Neuronal stem cell (in vitro differentiated cells): ENCODE measurements around the gene C10orf67.
"Not testable (repeated sequence)": the region's sequence is repeated elsewhere in the genome, so short reads cannot be mapped to it uniquely, and the experiment has no call there.

Source experiments
- DNase-seq: peaks from one replicate; pipeline ENCODE4 v3.0.0-alpha.2; 2013; ENCODE audit warnings: low spot score
- H2AFZ ChIP-seq: one replicate; pipeline ENCODE4 v1.6.1; 2013; ENCODE audit warnings: mild to moderate bottlenecking, low read length, inconsistent platforms
- H2AK5ac ChIP-seq: 2 replicates; pipeline ENCODE4 v1.6.1; 2013; ENCODE audit warnings: low read depth, mild to moderate bottlenecking, inconsistent platforms, low read length, moderate library complexity, mixed read lengths
- H2BK120ac ChIP-seq: 2 replicates; pipeline ENCODE4 v1.6.1; 2013; ENCODE audit warnings: low read depth, mild to moderate bottlenecking, inconsistent platforms, low read length, moderate library complexity, mixed read lengths
- H2BK12ac ChIP-seq: one replicate; pipeline ENCODE4 v1.6.1; 2013; ENCODE audit warnings: low read length, inconsistent platforms
- H2BK15ac ChIP-seq: 2 replicates; pipeline ENCODE4 v1.6.1; 2013; ENCODE audit warnings: mild to moderate bottlenecking, low read length, inconsistent platforms, mixed read lengths
- H2BK5ac ChIP-seq: one replicate; pipeline ENCODE4 v1.6.1; 2013; ENCODE audit warnings: inconsistent platforms, mild to moderate bottlenecking, low read length, moderate library complexity
- H3K14ac ChIP-seq: one replicate; pipeline ENCODE4 v1.6.1; 2013; ENCODE audit warnings: low read length, inconsistent platforms
- H3K18ac ChIP-seq: 2 replicates; pipeline ENCODE4 v1.6.1; 2013; ENCODE audit warnings: low read length, inconsistent platforms
- H3K23ac ChIP-seq: 2 replicates; pipeline ENCODE4 v1.6.1; 2013; ENCODE audit warnings: low read depth, mild to moderate bottlenecking, mixed read lengths, low read length, inconsistent platforms; ENCODE audit not compliant: poor library complexity
- H3K27ac ChIP-seq: replicated peaks from 3 replicates; pipeline ENCODE4 v1.5.1; 2013; ENCODE audit warnings: low read length, inconsistent platforms
- H3K27me3 ChIP-seq, 3 experiments: 2 replicates each; pipeline ENCODE4 v1.6.1; 2013; ENCODE audit warnings: low read length in 3 of 3, mild to moderate bottlenecking in 2 of 3, inconsistent platforms in 1 of 3, low read depth in 1 of 3, mixed read lengths in 1 of 3, moderate library complexity in 1 of 3; ENCODE audit not compliant: control insufficient read depth in 3 of 3, insufficient read depth in 3 of 3
- H3K36me3 ChIP-seq, 2 donors: replicated peaks in 1 of 2; 2 replicates each; pipeline ENCODE4 v1.6.1; 2013; ENCODE audit warnings: low read length in 2 of 2; ENCODE audit not compliant: control insufficient read depth in 2 of 2, insufficient read depth in 2 of 2
- H3K4ac ChIP-seq: 2 replicates; pipeline ENCODE4 v1.6.1; 2013; ENCODE audit warnings: inconsistent platforms, mild to moderate bottlenecking, low read length, moderate library complexity
- H3K4me1 ChIP-seq, 2 donors: 1 replicate in 1 of 2; 2 replicates in 1 of 2; pipeline ENCODE4 v1.6.1; 2013; ENCODE audit warnings: low read length in 2 of 2, low read depth in 1 of 2; ENCODE audit not compliant: control insufficient read depth in 2 of 2, insufficient read depth in 1 of 2
- H3K4me2 ChIP-seq: one replicate; pipeline ENCODE4 v1.6.1; 2013; ENCODE audit warnings: mild to moderate bottlenecking, low read length, inconsistent platforms; ENCODE audit not compliant: insufficient read depth, poor library complexity, severe bottlenecking
- H3K4me3 ChIP-seq, 2 donors: 2 replicates each; pipeline ENCODE4 v1.5.1; 2013; ENCODE audit warnings: low read length in 2 of 2, mild to moderate bottlenecking in 2 of 2, inconsistent platforms in 1 of 2, moderate library complexity in 1 of 2
- H3K79me1 ChIP-seq: one replicate; pipeline ENCODE4 v1.6.1; 2013; ENCODE audit warnings: low read depth, mild to moderate bottlenecking, inconsistent platforms, low read length, moderate library complexity
- H3K9ac ChIP-seq: one replicate; pipeline ENCODE4 v1.6.1; 2013; ENCODE audit warnings: mild to moderate bottlenecking, low read depth, low read length, inconsistent platforms; ENCODE audit not compliant: poor library complexity
- H3K9me3 ChIP-seq, 2 donors: replicated peaks in 1 of 2; 2 replicates each; pipeline versions ENCODE3 to v1.6.1; 2013; ENCODE audit warnings: low read length in 2 of 2, mild to moderate bottlenecking in 2 of 2, inconsistent platforms in 1 of 2, low read depth in 1 of 2, mixed read lengths in 1 of 2, moderate library complexity in 1 of 2; ENCODE audit not compliant: control insufficient read depth in 2 of 2, insufficient read depth in 1 of 2
- H4K8ac ChIP-seq: one replicate; pipeline ENCODE4 v1.6.1; 2013; ENCODE audit warnings: low read depth, mild to moderate bottlenecking, inconsistent platforms, low read length, moderate library complexity
- H4K91ac ChIP-seq: one replicate; pipeline ENCODE4 v1.6.1; 2013; ENCODE audit warnings: low read length, low read depth, mild to moderate bottlenecking, inconsistent platforms; ENCODE audit not compliant: poor library complexity
- WGBS, 2 donors: extraction: QIAGEN DNeasy Blood & Tissue Kit; methylation state at CpG; one replicate each; pipeline ENCODE4 v1.1.7; 2013; ENCODE audit warnings: missing lambda C conversion rate in 2 of 2, mixed read lengths in 1 of 2; ENCODE audit not compliant: insufficient read length in 2 of 2, insufficient replicate concordance in 1 of 2; ENCODE audit errors: extremely low coverage in 2 of 2; 5-methylcytosine and 5-hydroxymethylcytosine counted together

C10orf67 gene

DNA sequence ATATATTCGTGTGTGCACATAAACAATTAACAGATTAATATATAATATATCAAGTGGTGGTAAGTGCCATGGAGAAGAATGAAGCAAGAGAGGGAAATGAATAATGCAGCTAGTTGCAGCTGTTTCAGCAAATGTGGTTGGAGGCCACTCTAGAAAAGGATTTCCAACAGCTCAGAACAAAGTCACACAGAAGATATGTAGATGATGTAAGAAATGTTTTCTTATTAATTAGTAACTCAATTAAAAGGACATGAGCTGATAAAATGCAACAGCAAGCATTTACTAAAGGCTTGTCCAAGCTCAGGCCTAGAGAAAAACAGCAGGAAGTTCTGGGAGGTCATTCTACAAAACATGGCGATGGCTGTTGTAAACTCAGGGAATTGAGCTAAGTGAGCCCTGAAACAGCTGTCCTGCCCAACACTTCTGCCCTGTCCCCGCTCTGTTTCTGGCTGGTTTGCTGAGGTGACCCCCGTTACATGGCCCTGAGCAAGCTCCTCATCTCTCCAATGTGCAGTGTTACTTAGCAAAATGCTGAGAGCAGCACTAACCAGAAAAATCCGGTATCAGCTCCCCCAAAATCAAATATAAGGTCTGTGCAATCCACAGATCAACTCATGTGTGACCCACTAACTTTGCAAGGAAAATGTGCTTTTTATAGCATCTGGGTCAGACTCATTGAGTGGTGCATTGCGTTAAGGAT is 23.4 kb upstream of the C10orf67 start:
- Histone ChIP-seq H4K91ac (no peak overlapping the region), H3K18ac (no peak overlapping the region), H2BK15ac (no peak overlapping the region), H3K23ac (no peak overlapping the region), H3K4me1 (no peaks in the 10 kb centered on the region), H3K27me3 (no peaks in the 10 kb centered on the region), H3K4me3 (no peak overlapping the region), H4K8ac (no peak overlapping the region), H3K4me2 (no peak overlapping the region), H3K14ac (no peak overlapping the region), H2AK5ac (no peak overlapping the region), H3K9ac (no peak overlapping the region), H3K27ac (no peak overlapping the region), H3K4ac (no peak overlapping the region), H2AFZ (peak overlapping the region; percentile 61), H3K36me3 (no peaks in the 10 kb centered on the region), H2BK5ac (no peak overlapping the region), H3K79me1 (no peaks in the 10 kb centered on the region), H2BK12ac (no peak overlapping the region), H2BK120ac (no peak overlapping the region), H3K9me3 (no peaks in the 10 kb centered on the region)
- no CpG with 5 or more reads among the region's 6 CpGs for WGBS, 2 donors
- DNase-seq = no peak

DNA sequence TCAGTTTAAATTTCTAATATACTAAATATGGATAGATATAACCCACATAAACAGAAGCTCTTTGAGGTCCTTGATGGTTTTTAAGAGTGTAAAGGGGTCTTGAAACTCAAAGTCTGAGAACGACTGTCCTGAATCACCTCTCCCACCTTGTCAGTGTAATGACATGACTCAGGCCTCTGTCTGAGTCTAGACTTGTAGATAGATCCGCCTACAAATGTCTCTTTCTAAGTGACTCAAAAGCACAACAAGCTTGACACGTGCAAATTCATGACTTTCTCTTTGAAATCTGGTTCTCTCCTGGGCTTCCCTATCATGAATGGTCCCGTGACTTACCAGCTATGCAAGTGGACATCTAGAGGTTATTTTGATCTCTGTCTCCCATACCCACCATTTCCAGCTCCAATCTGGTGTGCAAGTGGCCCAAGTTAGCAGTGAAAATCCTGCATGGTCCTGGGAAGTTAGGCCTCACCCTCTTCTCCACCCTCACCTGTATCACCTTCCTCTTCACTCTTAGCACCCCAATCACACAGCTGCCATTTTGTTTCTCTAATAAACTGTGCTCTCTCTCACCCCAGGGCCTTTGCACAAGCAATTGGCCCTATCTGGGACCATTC is 20.9 kb upstream of the C10orf67 start:
- not testable (repeated sequence) for H3K36me3 ChIP-seq, H2AFZ ChIP-seq, H3K4me2 ChIP-seq, H3K18ac ChIP-seq, H3K27ac ChIP-seq, H3K79me1 ChIP-seq, H4K91ac ChIP-seq, H3K9me3 ChIP-seq, H2BK5ac ChIP-seq, H3K27me3 ChIP-seq, DNase-seq, H2AK5ac ChIP-seq, H3K4me1 ChIP-seq, H3K14ac ChIP-seq, H3K4ac ChIP-seq, H4K8ac ChIP-seq, H3K4me3 ChIP-seq, H2BK12ac ChIP-seq, H3K23ac ChIP-seq, H2BK120ac ChIP-seq, H2BK15ac ChIP-seq, H3K9ac ChIP-seq
- no CpG with 5 or more reads among the region's 4 CpGs for WGBS, 2 donors

DNA sequence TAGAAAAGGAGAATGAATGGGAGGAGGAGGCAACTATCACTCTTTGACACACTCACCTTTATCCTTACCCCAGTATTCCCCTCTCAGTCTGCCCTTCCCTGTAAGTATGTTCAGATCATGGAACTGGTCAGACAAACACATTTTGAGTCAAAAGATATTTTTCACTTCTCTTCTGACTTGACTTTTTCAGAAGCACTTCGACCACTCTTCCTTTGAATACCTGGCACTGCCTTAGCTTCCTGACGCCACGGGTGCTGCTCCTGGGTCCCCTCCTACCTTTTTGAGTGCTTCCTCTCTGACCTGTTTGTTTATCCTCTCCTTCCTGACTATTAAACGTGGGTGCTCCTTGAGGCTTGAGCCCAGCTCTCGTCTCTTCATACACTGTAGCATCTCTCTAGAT is 19.8 kb upstream of the C10orf67 start:
- Histone ChIP-seq H3K36me3 (no peaks in the 10 kb centered on the region), H2AFZ (no peak overlapping the region), H2BK12ac (no peak overlapping the region), H2BK120ac (no peak overlapping the region), H3K4me1 (no peaks in the 10 kb centered on the region), H3K14ac (no peak overlapping the region), H2BK5ac (no peak overlapping the region), H3K79me1 (no peaks in the 10 kb centered on the region), H3K27ac (no peak overlapping the region), H4K91ac (no peak overlapping the region), H2AK5ac (no peak overlapping the region), H3K23ac (no peak overlapping the region), H3K9ac (no peak overlapping the region), H3K4me3 (no peak overlapping the region), H4K8ac (no peak overlapping the region), H3K4ac (no peak overlapping the region), H3K18ac (no peak overlapping the region), H3K27me3 (no peaks in the 10 kb centered on the region), H3K4me2 (no peak overlapping the region), H3K9me3 (no peaks in the 10 kb centered on the region), H2BK15ac (no peak overlapping the region)
- WGBS, 2 donors = no CpG with 5 or more reads among the region's 5 CpGs
- DNase-seq = no peak

DNA sequence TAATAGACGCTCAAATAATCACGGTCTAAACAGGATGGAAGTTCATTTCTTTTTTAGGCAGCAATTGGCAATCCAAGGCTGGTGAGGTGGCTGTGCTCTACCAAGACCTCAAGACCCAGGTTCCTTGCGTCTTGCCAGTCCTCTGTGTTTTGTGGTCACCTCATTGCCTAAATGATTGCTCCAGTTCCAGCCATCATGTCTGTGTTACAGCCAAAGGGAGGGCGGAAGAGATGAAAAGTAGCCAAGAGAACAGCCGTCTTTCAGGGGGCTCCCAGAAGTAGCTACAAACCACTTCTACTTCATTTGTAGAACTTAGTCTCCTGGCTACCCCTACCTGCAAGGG is 19.2 kb upstream of the C10orf67 start:
- no peaks in the 10 kb centered on the region for H3K79me1 ChIP-seq
- no peak overlapping the region for H3K23ac ChIP-seq
- H2AFZ ChIP-seq = no peak overlapping the region
- no peak overlapping the region for H3K4me2 ChIP-seq
- H2BK120ac ChIP-seq = no peak overlapping the region
- H3K9me3 ChIP-seq = no peaks in the 10 kb centered on the region
- H3K36me3 ChIP-seq = no peaks in the 10 kb centered on the region
- H3K4ac ChIP-seq = no peak overlapping the region
- no peaks in the 10 kb centered on the region for H3K27me3 ChIP-seq
- H4K91ac ChIP-seq = no peak overlapping the region
- no peak overlapping the region for H3K9ac ChIP-seq
- H2AK5ac ChIP-seq = no peak overlapping the region
- DNase-seq = no peak
- H3K4me1 ChIP-seq = no peaks in the 10 kb centered on the region
- H3K18ac ChIP-seq = no peak overlapping the region
- H4K8ac ChIP-seq = no peak overlapping the region
- H2BK15ac ChIP-seq = no peak overlapping the region
- no CpG with 5 or more reads among the region's 5 CpGs for WGBS, 2 donors
- H2BK5ac ChIP-seq = no peak overlapping the region
- H3K27ac ChIP-seq = no peak overlapping the region
- no peak overlapping the region for H3K4me3 ChIP-seq
- no peak overlapping the region for H2BK12ac ChIP-seq
- no peak overlapping the region for H3K14ac ChIP-seq
